Type B pancreatic cell (in vitro differentiated cells): ENCODE results near the gene KRT36. TPM values are rescaled to one million over a fixed set of nuclear protein-coding genes. Genes with fewer than 3 reads are reported as not detected.
A peak's percentile ranks its signal among the peaks of the same experiment; 100 is the strongest.

ENCODE experiments used
- DNase-seq: peaks from one replicate; pipeline ENCODE4 v3.0.0; 2021; ENCODE audit warnings: mixed read lengths; ENCODE audit not compliant: unreplicated experiment; ENCODE audit errors: extremely low spot score
- H3K27ac Mint-ChIP-seq: 2 replicates; pipeline ENCODE4 v1.8.0; 2021; ENCODE audit warnings: mild to moderate bottlenecking, mixed read lengths
- H3K27me3 Mint-ChIP-seq: 2 replicates; pipeline ENCODE4 v1.8.0; 2021; ENCODE audit warnings: mixed read lengths
- H3K36me3 Mint-ChIP-seq: 2 replicates; pipeline ENCODE4 v1.8.0; 2021; ENCODE audit warnings: mixed read lengths
- H3K4me1 Mint-ChIP-seq: one replicate; pipeline ENCODE4 v1.8.0; 2021; ENCODE audit warnings: mixed read lengths; ENCODE audit not compliant: unreplicated experiment
- H3K4me3 Mint-ChIP-seq: 2 replicates; pipeline ENCODE4 v1.8.0; 2021; ENCODE audit warnings: mild to moderate bottlenecking, mixed read lengths
- H3K9me3 Mint-ChIP-seq: 2 replicates; pipeline ENCODE4 v1.8.0; 2021; ENCODE audit warnings: mixed read lengths
- long read RNA-seq: library from polyadenylated mRNA; unstranded; transcript quantifications from one replicate; pipeline ENCODE4 v2.0.0, GENCODE V29; 2020
- total RNA-seq: library from RNA; stranded (reverse); gene quantifications from 2 replicates; pipeline ENCODE4 v1.2.1, GENCODE V29; 2021; ENCODE audit warnings: low replicate concordance
- TF ChIP-seq, protein P1 (sequence below): fragments of 200-600 bp; sonication (generic); conservative IDR thresholded peaks from 2 replicates; pipeline ENCODE4 v1.5.0; 2021; ENCODE audit warnings: antibody characterized with exemption, mild to moderate bottlenecking

Gene KRT36
- total RNA-seq: 0.17 and 0.83 TPM in 2 replicates
- long read RNA-seq, partial matches to known transcripts: 0 of 2 reads
- long read RNA-seq, other reads (novel, unspliced or antisense): 0 of 2 reads

DNA sequence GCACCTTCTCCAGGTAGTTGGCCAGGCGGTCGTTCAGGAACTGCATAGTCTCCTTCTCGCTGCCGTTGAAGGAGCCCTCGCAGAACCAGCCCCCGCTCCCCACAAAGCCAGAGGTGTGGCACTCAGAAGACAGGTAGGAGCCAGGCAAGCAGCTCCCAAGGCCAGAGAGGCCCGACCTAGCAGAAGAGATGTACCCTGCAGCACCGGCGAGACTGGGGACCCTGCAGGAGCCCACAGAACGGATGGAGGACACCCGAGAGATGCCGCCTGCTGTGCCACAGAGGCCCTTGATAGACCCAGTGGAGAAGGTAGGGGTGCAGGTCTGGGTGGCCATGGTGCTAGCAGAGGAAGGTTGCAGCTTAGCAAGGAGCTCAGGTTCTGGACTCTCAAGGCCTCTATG is at the start of gene KRT36:
KRT36 (minus strand) TSS at position 380 of the 400 bp plus-strand sequence; CDS start at position 334, 46 bp downstream.
- Mint-ChIP-seq H3K27me3 (no peaks in the 10 kb centered on the region), H3K27ac (no peak within 1 kb of the TSS), H3K4me3 (no peak within 1 kb of the TSS), H3K36me3 (no peaks in the 10 kb centered on the region), H3K4me1 (peaks cover 16% of the 10 kb centered on the region), H3K9me3 (no peaks in the 10 kb centered on the region)
- no peak for DNase-seq
- TF ChIP-seq, protein P1, sequence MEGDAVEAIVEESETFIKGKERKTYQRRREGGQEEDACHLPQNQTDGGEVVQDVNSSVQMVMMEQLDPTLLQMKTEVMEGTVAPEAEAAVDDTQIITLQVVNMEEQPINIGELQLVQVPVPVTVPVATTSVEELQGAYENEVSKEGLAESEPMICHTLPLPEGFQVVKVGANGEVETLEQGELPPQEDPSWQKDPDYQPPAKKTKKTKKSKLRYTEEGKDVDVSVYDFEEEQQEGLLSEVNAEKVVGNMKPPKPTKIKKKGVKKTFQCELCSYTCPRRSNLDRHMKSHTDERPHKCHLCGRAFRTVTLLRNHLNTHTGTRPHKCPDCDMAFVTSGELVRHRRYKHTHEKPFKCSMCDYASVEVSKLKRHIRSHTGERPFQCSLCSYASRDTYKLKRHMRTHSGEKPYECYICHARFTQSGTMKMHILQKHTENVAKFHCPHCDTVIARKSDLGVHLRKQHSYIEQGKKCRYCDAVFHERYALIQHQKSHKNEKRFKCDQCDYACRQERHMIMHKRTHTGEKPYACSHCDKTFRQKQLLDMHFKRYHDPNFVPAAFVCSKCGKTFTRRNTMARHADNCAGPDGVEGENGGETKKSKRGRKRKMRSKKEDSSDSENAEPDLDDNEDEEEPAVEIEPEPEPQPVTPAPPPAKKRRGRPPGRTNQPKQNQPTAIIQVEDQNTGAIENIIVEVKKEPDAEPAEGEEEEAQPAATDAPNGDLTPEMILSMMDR: no peak

DNA sequence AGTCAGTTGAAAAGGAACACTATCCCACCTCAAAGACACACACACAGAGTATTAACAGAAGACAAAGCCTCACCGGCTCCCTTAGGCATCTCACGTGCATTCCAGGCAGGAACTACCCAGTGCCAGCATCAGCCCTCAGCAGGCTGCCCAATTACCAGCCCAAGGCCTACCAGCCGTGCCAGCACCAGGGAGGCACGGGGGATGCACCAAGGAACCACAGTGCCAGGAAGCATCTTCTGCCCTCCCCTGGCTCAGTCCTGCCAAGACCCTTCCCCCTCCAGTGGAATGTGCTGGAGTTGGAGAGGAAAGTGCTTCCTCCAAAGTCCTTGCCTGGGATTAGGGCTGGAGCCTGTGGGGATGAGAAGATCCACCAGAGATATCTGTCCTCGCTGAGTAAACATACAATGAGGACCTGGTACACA is 49.4 kb upstream of the KRT36 start:
- DNase-seq: no peak
- Mint-ChIP-seq H3K4me1 (peaks cover 41% of the 10 kb centered on the region), H3K27me3 (no peaks in the 10 kb centered on the region), H3K9me3 (no peaks in the 10 kb centered on the region), H3K27ac (peak overlapping the region; percentile 77), H3K36me3 (no peaks in the 10 kb centered on the region), H3K4me3 (no peak overlapping the region)
- TF ChIP-seq, protein P1: no peak

DNA sequence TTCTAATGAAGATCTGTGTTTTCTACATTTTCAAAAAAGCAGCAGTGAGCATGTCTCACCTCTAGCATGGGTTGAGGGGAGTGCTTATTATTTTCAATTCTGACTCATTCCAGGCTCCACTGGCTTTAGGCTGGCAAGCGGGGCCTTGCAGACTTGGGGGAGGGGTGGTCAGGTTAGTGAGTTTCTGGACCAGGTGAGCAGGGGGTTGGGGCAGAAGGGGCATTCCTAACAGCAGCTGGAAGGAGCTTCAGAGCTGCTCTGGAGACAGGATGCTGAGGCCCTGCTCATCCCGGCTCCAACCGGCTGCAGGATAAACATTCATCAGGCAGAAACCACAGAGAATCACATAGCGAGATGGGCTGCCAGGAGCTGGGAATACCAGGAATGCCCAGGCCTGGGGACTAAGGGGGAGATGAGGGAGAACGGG is 48.9 kb upstream of the KRT36 start:
- no peaks in the 10 kb centered on the region for H3K9me3 Mint-ChIP-seq
- H3K4me3 Mint-ChIP-seq: no peak overlapping the region
- no peaks in the 10 kb centered on the region for H3K36me3 Mint-ChIP-seq
- no peak for DNase-seq
- H3K27ac Mint-ChIP-seq: peak overlapping the region; percentile 77
- H3K27me3 Mint-ChIP-seq: no peaks in the 10 kb centered on the region
- TF ChIP-seq, protein P1: no peak
- H3K4me1 Mint-ChIP-seq: peaks cover 41% of the 10 kb centered on the region

DNA sequence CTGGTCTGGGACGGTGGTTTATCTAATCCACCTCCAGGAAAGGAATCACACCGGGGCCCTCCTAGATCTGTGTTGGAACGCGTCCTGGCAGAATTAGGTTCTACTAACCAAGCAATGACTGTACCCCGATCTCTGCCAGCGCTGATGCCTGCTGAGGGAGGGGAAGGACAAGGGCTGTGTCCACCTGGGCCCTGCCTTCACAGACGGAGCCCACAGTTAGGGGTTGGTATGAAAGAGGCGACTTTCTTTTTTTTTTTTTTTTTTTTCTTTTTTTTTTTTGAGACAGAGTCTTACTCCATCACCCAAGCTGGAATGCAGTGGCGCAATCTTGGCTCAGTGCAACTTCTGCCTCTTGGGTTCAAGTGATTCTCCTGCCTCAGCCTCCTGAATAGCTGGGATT is 48.3 kb upstream of the KRT36 start:
- peak overlapping the region; percentile 65 for H3K27ac Mint-ChIP-seq

DNA sequence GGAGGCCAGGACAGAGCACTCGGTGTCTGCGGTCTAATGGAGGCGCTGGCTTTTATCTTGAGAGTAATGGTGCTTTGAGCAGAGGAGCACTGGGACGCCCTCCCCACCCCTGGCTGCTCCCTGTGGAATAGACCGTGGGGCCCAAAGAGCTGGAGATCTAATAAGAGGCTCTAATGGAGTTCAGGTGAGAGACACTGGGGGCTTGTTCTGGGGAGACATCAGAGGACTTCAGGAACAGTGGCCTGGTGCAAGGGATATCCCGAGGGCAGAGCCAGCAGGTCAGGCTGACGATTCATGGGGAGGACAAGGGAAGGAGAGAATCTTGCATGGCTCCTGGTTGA is 47.9 kb upstream of the KRT36 start:
- H3K27ac Mint-ChIP-seq: peak overlapping the region; percentile 65
- H3K27me3 Mint-ChIP-seq: peaks cover 3% of the 10 kb centered on the region
- TF ChIP-seq, protein P1: no peak
- H3K9me3 Mint-ChIP-seq: no peaks in the 10 kb centered on the region
- H3K4me3 Mint-ChIP-seq: no peak overlapping the region
- DNase-seq: no peak
- H3K4me1 Mint-ChIP-seq: peaks cover 41% of the 10 kb centered on the region
- H3K36me3 Mint-ChIP-seq: no peaks in the 10 kb centered on the region

More for the DNA sequence above, 48.3 kb upstream of the KRT36 start:
- TF ChIP-seq, protein P1: no peak
- Mint-ChIP-seq H3K9me3 (no peaks in the 10 kb centered on the region), H3K36me3 (no peaks in the 10 kb centered on the region), H3K27me3 (no peaks in the 10 kb centered on the region), H3K4me1 (peaks cover 41% of the 10 kb centered on the region), H3K4me3 (no peak overlapping the region)
- DNase-seq: no peak
